Measurements from ENCODE around the gene SLC25A6. TPM values are rescaled to one million over a fixed set of nuclear protein-coding genes. Genes with fewer than 3 reads are reported as not detected.

Gene SLC25A6
- total and polyA plus RNA-seq, 7 donors, result 329 to 644 (median 482) TPM

GRCh38 chrX:1392376-1393068, 609 bp upstream of the SLC25A6 start:
- Histone ChIP-seq H3K4me3 (peak overlapping the region; percentile 81 to 100 (median 98)), H3K27ac (peak overlapping the region; percentile 97 to 100 (median 99)), H3K4me1 (peaks cover 0 to 57% (median 55%) of the 10 kb centered on the region in 4 donors), H3K27me3 (no peaks in the 10 kb centered on the region), H3K9me3 (no peaks in the 10 kb centered on the region), H3K36me3 (peaks cover 21 to 36% (median 30%) of the 10 kb centered on the region in 4 donors)
- 0 to 1% methylated on average over 71 to 74 of the region's 76 CpGs for WGBS, 2 donors
- peak; percentile 91 for DNase-seq
- intact Hi-C loops (cut with DNase I), result loop anchor here (1.0 to 5.0 kb wide), 2 partner anchors 60 to 200 kb away; partner anchors contain the start of genes AKAP17A and ASMTL
- TF ChIP-seq POLR2AphosphoS5 (IDR thresholded peaks at IDR 0.05) (peak in 3 of 4 donors; percentile 1 to 69 (median 57)), POLR2A (IDR thresholded peaks at IDR 0.05) (no peak), CTCF (IDR thresholded peaks at IDR 0.05) (no peak), EP300 (IDR thresholded peaks at IDR 0.05) (peak in 1 of 4 donors; percentile 40)

DNA sequence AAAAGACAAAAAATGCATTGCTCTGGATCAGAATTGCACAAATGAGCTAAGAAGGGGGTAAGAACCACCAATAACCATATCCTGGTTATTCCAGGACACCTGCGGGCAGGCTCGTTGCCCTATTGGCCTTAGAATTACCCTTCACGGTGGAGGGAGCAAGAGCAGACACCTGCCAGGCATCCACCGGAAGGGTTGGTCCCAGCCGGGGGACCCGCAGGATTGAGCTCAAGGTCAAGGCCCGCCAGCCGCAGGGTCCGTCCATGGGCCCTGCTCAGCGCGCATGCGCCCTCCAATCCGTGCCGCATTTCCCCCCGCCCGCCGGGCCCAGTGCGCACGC, 575 bp downstream of the SLC25A6 start:
- intact Hi-C loops (cut with DNase I), result loop anchor here (5.0 kb wide), 1 partner anchor 201 kb away; the partner anchor contains the start of gene AKAP17A
- 0 to 1% methylated on average over 19 of the region's 19 CpGs for WGBS, 2 donors

DNA sequence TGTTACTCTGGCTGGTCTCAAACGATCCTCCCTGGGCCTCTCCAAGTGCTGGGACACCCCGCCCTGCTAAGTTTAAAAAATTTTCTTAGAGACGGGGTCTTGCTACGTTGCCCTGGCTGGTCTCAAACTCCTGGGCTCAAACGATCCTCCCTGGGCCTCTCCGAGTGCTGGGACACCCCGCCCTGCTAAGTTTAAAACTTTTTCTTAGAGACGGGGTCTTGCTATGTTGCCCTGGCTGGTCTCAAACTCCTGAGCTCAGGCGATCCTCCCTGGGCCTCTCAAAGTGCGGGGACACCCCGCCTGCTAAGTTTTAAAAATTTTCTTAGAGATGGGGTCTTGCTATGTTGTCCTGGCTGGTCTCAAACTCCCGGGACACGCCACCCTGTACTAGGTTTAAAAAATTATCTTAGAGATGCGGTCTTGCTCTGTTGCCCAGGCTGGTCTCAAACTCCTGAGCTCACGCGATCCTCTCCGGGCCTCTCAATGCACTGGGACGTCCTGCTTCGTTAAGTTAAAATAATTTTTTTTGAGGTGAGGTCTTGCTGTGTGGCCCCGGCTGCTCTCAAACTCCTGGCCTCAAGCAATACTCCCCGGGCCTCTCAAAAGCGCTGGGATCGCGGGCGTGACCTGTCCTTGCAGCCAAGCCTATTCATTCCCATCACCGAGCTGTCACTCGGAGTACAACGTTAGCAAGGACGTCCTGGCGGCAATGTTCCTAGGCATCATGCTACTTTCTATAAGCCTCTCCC, 1.1 kb downstream of the SLC25A6 start:
- Histone ChIP-seq H3K4me3 (peak overlapping the region; percentile 81 to 100 (median 98)), H3K27ac (peak overlapping the region; percentile 97 to 100 (median 99)), H3K36me3 (peaks cover 38 to 50% (median 47%) of the 10 kb centered on the region in 4 donors), H3K4me1 (peaks cover 0 to 63% (median 62%) of the 10 kb centered on the region in 4 donors), H3K9me3 (no peaks in the 10 kb centered on the region), H3K27me3 (no peaks in the 10 kb centered on the region)
- DNase-seq, result peak; percentile 62
- intact Hi-C loops (cut with DNase I), result loop anchor here (5.0 kb wide), 1 partner anchor 202 kb away; the partner anchor contains the start of gene AKAP17A
- TF ChIP-seq EP300 (IDR thresholded peaks at IDR 0.05) (no peak), POLR2A (IDR thresholded peaks at IDR 0.05) (no peak), CTCF (IDR thresholded peaks at IDR 0.05) (no peak), POLR2AphosphoS5 (IDR thresholded peaks at IDR 0.05) (no peak)
- WGBS, 2 donors, result 28 to 52% methylated on average over 30 of the region's 30 CpGs

More for the DNA sequence above, 575 bp downstream of the SLC25A6 start:
- TF ChIP-seq POLR2AphosphoS5 (IDR thresholded peaks at IDR 0.05), result no peak
- no peak for TF ChIP-seq EP300 (IDR thresholded peaks at IDR 0.05)
- TF ChIP-seq CTCF (IDR thresholded peaks at IDR 0.05), result no peak
- TF ChIP-seq POLR2A (IDR thresholded peaks at IDR 0.05), result no peak
- Histone ChIP-seq H3K36me3 (peaks cover 32 to 44% (median 42%) of the 10 kb centered on the region in 4 donors), H3K4me1 (peaks cover 0 to 63% (median 62%) of the 10 kb centered on the region in 4 donors), H3K9me3 (no peaks in the 10 kb centered on the region), H3K27ac (peak overlapping the region; percentile 97 to 100 (median 99)), H3K4me3 (peak overlapping the region; percentile 81 to 100 (median 98)), H3K27me3 (no peaks in the 10 kb centered on the region)
- DNase-seq, result no peak

- 78 to 93% methylated on average over 10 of the region's 10 CpGs for WGBS, 2 donors
- Histone ChIP-seq H3K9me3 (no peaks in the 10 kb centered on the region), H3K27ac (peak overlapping the region in 1 of 4 donors; percentile 99), H3K27me3 (no peaks in the 10 kb centered on the region), H3K36me3 (peaks cover 44 to 58% (median 56%) of the 10 kb centered on the region in 4 donors), H3K4me1 (peaks cover 0 to 59% (median 57%) of the 10 kb centered on the region in 4 donors), H3K4me3 (peak overlapping the region in 1 of 4 donors; percentile 96)
- intact Hi-C loops (cut with DNase I), result loop anchor here (5.0 kb wide), 1 partner anchor 202 kb away; the partner anchor contains the start of gene AKAP17A
- DNase-seq, result no peak
- TF ChIP-seq POLR2A (IDR thresholded peaks at IDR 0.05) (no peak), EP300 (IDR thresholded peaks at IDR 0.05) (no peak)
These were observed 2.0 kb downstream of the SLC25A6 start for GRCh38 chrX:1389993-1390285.

Data from sigmoid colon (tissue), 7 donors.